Kidney (tissue), 14 donors: ENCODE results near the gene RENBP. TPM values are rescaled to one million over a fixed set of nuclear protein-coding genes. Genes with fewer than 3 reads are reported as not detected.

ENCODE experiments used
- DNase-seq, 5 donors: peaks; one replicate each; pipeline ENCODE4 v3.0.0-alpha.2; 2013 to 2020
- FAIRE-seq: peaks from 2 replicates; lab custom pipeline; 2012; peaks lifted over from hg19 to GRCh38; lab: Jason Lieb, UNC
- H3K27ac ChIP-seq, 2 donors: one replicate each; pipeline ENCODE4 v1.7.0; 2013; ENCODE audit warnings: low read depth in 2 of 2, low read length in 2 of 2, inconsistent platforms in 1 of 2
- H3K27me3 ChIP-seq: one replicate; pipeline ENCODE4 v1.7.1; 2013; ENCODE audit warnings: low read length, inconsistent platforms; ENCODE audit not compliant: control insufficient read depth, insufficient read depth
- H3K36me3 ChIP-seq, 3 donors: one replicate each; pipeline versions ENCODE4 v1.7.0 to v1.7.1; 2013; ENCODE audit warnings: low read length in 3 of 3, control low read depth in 1 of 3, inconsistent platforms in 1 of 3; ENCODE audit not compliant: insufficient read depth in 3 of 3, control insufficient read depth in 2 of 3
- H3K4me1 ChIP-seq, 3 donors: one replicate each; pipeline versions ENCODE4 v1.7.0 to v1.7.1; 2013; ENCODE audit warnings: low read length in 3 of 3, inconsistent platforms in 1 of 3, low read depth in 1 of 3; ENCODE audit not compliant: control insufficient read depth in 2 of 3, insufficient read depth in 2 of 3
- H3K4me3 ChIP-seq, 3 donors: one replicate each; pipeline versions ENCODE4 v1.7.0 to v1.8.1; 2013; ENCODE audit warnings: low read length in 3 of 3, control low read depth in 1 of 3, inconsistent platforms in 1 of 3
- H3K9ac ChIP-seq, 3 donors: one replicate each; pipeline versions ENCODE4 v1.7.0 to v1.7.1; 2013; ENCODE audit warnings: low read length in 3 of 3, control low read depth in 1 of 3, inconsistent platforms in 1 of 3
- H3K9me3 ChIP-seq, 3 donors: one replicate each; pipeline versions ENCODE4 v1.7.0 to v1.7.1; 2013; ENCODE audit warnings: low read length in 3 of 3, control low read depth in 1 of 3, inconsistent platforms in 1 of 3; ENCODE audit not compliant: control insufficient read depth in 2 of 3, insufficient read depth in 1 of 3
- CTCF ChIP-seq: IDR thresholded peaks from 3 replicates; pipeline ENCODE4 v1.5.1; 2012; ENCODE audit warnings: mild to moderate bottlenecking, moderate library complexity, borderline replicate concordance; ENCODE audit not compliant: insufficient read depth; ENCODE audit errors: extremely low read depth
- intact Hi-C: fragments of 100-400 bp; cut with DNase I; formaldehyde crosslinking; loops from one replicate; pipeline ENCODE4 v1.11.1; 2022
- polyA plus RNA-seq: library from polyadenylated mRNA; stranded (reverse); fragments of 350-450 nt; fragmentation: Illumina TruSeq; extraction: RNeasy Lipid Tissue Mini Kit (QIAGEN cat#74804); gene quantifications from one replicate; pipeline ENCODE4 v1.2.3, GENCODE V29; 2014; ENCODE audit warnings: low read depth, low replicate concordance; ENCODE audit not compliant: insufficient read depth
- total RNA-seq: library from RNA; stranded (reverse); fragmentation: NEBNext Ultra II Directional; extraction: Animal tissue kit (Norgen Biotek cat#: 25700); gene quantifications from one replicate; pipeline ENCODE4 v1.2.1, GENCODE V29; 2021
- donor health status: control.
- donor health status: control.
- donor health status: control.
- donor health status: control.
- donor health status: control.
- donor health status: DM: yes; HTN: yes; CAD: no.
- donor health status: Normal renal cell carcinoma (clear cell type).

RENBP gene
- total and polyA plus RNA-seq, 2 donors from 2014 or later, result 22.9 to 78.2 TPM

- intact Hi-C loops, result no loop called here
- H3K4me1 ChIP-seq, result peaks cover 0 to 34% (median 19%) of the 10 kb centered on the region in 3 donors
- DNase-seq (no peak), FAIRE-seq (no peak)
- no peaks in the 10 kb centered on the region for H3K27me3 ChIP-seq
- H3K9ac ChIP-seq, result no peak overlapping the region
- peaks cover 0 to under 1% (median 0%) of the 10 kb centered on the region in 3 donors for H3K36me3 ChIP-seq
- peak overlapping the region in 1 of 3 donors; percentile 13 for H3K4me3 ChIP-seq
- no peak overlapping the region for H3K27ac ChIP-seq
- no peaks in the 10 kb centered on the region for H3K9me3 ChIP-seq
- no peak for TF ChIP-seq CTCF
These were observed 23.2 kb upstream of the RENBP start for GRCh38 chrX:153967536-153968224.

- FAIRE-seq, result no peak
- H3K27ac ChIP-seq, result no peak overlapping the region
These were observed 22.5 kb upstream of the RENBP start for GRCh38 chrX:153966841-153967535.

GRCh38 chrX:153966283-153966688 is 21.8 kb upstream of the RENBP start:
- DNase-seq, result peak in 1 of 5 donors; percentile 71
- Histone ChIP-seq H3K27ac (no peak overlapping the region), H3K27me3 (no peaks in the 10 kb centered on the region), H3K9ac (no peak overlapping the region), H3K36me3 (peaks cover 4 to 13% (median 5%) of the 10 kb centered on the region in 3 donors), H3K9me3 (no peaks in the 10 kb centered on the region), H3K4me3 (no peak overlapping the region), H3K4me1 (peaks cover 0 to 34% (median 19%) of the 10 kb centered on the region in 3 donors)
- TF ChIP-seq CTCF, result no peak
- no peak for FAIRE-seq
- intact Hi-C loops, result no loop called here

More at GRCh38 chrX:153966841-153967535, 22.5 kb upstream of the RENBP start:
- Histone ChIP-seq H3K36me3 (peaks cover 0 to 7% (median 2%) of the 10 kb centered on the region in 3 donors), H3K9me3 (no peaks in the 10 kb centered on the region), H3K9ac (no peak overlapping the region), H3K4me3 (no peak overlapping the region), H3K27me3 (no peaks in the 10 kb centered on the region), H3K4me1 (peaks cover 0 to 34% (median 19%) of the 10 kb centered on the region in 3 donors)
- TF ChIP-seq CTCF, result no peak
- intact Hi-C loops, result no loop called here
- DNase-seq, result peak in 1 of 5 donors; percentile 68
